Colonic mucosa (tissue), 4 donors: ENCODE data around the gene TRPV6. TPM values are rescaled to one million over a fixed set of nuclear protein-coding genes. Genes with fewer than 3 reads are reported as not detected.

Source experiments
- DNase-seq: peaks from one replicate; pipeline ENCODE4 v3.0.0-alpha.2; 2020
- H3K27ac ChIP-seq: fragments of 200-600 bp; one replicate; pipeline ENCODE4 v1.8.0; 2021
- H3K27me3 ChIP-seq: fragments of 200-600 bp; one replicate; pipeline ENCODE4 v1.8.0; 2021
- H3K36me3 ChIP-seq: fragments of 200-600 bp; one replicate; pipeline ENCODE4 v1.8.0; 2021
- H3K4me1 ChIP-seq: fragments of 200-600 bp; one replicate; pipeline ENCODE4 v1.8.0; 2021; ENCODE audit warnings: mild to moderate bottlenecking
- H3K4me3 ChIP-seq: fragments of 200-600 bp; one replicate; pipeline ENCODE4 v1.8.0; 2021
- H3K9ac ChIP-seq, 2 donors: one replicate each; pipeline ENCODE4 v1.7.0; 2013; ENCODE audit warnings: control low read depth in 2 of 2, low read depth in 2 of 2, low read length in 2 of 2
- H3K9me3 ChIP-seq: fragments of 200-600 bp; one replicate; pipeline ENCODE4 v1.8.0; 2021
- CTCF ChIP-seq: fragments of 200-600 bp; IDR thresholded peaks from one replicate; pipeline ENCODE4 v1.8.0; 2022; ENCODE audit warnings: antibody characterized with exemption, mild to moderate bottlenecking
- intact Hi-C: fragments of 100-400 bp; cut with DNase I; formaldehyde crosslinking; loops from one replicate; pipeline ENCODE4 v1.14.1; 2022
- total RNA-seq, 2 donors: library from RNA; stranded (reverse); fragmentation: NEBNext Ultra II Directional in 1 of 2; extraction: Animal tissue kit (Norgen Biotek cat#: 25700) in 1 of 2; gene quantifications; one replicate each; pipeline ENCODE4 v1.2.1, GENCODE V29; 2021
- donor health status: healthy.
- donor health status: DM: no; HTN: no; CAD: no.
- donor health status: DM: no; HTN: no; CAD: no.

Gene TRPV6
- total RNA-seq, 2 donors from 2014 or later, result 0.05 to 0.61 TPM

GRCh38 chr7:142894985-142895593 lies 9.5 kb upstream of the TRPV6 start:
- no peak for TF ChIP-seq CTCF
- Histone ChIP-seq H3K4me3 (no peak overlapping the region), H3K27ac (no peak overlapping the region), H3K36me3 (no peaks in the 10 kb centered on the region), H3K4me1 (no peaks in the 10 kb centered on the region), H3K9ac (no peak overlapping the region), H3K9me3 (no peaks in the 10 kb centered on the region), H3K27me3 (no peaks in the 10 kb centered on the region)
- no peak for DNase-seq
- intact Hi-C loops, result no loop called here

- DNase-seq, result no peak
- no peaks in the 10 kb centered on the region for H3K9me3 ChIP-seq
These were observed 8.8 kb upstream of the TRPV6 start for GRCh38 chr7:142894112-142894984.

GRCh38 chr7:142892951-142893350 lies 7.4 kb upstream of the TRPV6 start:
- intact Hi-C loops, result no loop called here
- Histone ChIP-seq H3K9ac (no peak overlapping the region), H3K4me1 (no peaks in the 10 kb centered on the region), H3K4me3 (no peak overlapping the region), H3K36me3 (no peaks in the 10 kb centered on the region), H3K27ac (no peak overlapping the region), H3K9me3 (no peaks in the 10 kb centered on the region), H3K27me3 (no peaks in the 10 kb centered on the region)
- TF ChIP-seq CTCF, result no peak
- DNase-seq, result no peak

More at GRCh38 chr7:142894112-142894984, 8.8 kb upstream of the TRPV6 start:
- H3K27ac ChIP-seq, result no peak overlapping the region
- no peaks in the 10 kb centered on the region for H3K4me1 ChIP-seq
- no peak overlapping the region for H3K9ac ChIP-seq
- no peak for TF ChIP-seq CTCF
- H3K27me3 ChIP-seq, result no peaks in the 10 kb centered on the region
- intact Hi-C loops, result no loop called here
- no peak overlapping the region for H3K4me3 ChIP-seq
- no peaks in the 10 kb centered on the region for H3K36me3 ChIP-seq

DNA sequence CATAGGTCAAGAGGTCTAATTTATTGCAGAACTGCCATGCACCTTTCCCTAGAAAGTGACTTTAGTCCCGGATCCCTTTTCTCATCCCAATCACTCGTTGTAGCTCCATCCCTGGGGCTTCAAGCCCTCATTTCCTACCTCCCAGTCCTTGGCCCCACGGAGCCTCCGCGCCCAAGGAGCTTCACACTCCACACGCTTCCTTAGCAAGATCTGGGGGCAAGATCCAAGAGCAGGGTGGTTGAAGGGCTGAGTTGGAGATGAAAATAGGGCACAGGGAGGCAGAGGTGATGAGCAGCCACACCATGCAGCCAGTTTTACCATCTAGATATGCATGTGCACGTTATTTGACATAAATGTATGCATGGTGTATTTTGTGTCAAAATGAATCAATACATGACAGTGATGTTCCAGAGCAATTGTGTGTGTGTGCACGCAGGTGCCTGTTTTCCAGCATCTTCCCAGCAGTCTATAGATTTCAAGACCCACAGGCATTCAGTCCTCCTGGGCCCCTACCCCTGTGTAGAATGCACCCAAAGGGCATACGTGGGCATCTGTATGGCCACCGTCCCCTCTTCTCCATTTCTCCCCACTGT lies 6.0 kb upstream of the TRPV6 start:
- H3K27me3 ChIP-seq, result no peaks in the 10 kb centered on the region
- no peaks in the 10 kb centered on the region for H3K4me1 ChIP-seq
- intact Hi-C loops, result no loop called here
- H3K27ac ChIP-seq, result no peak overlapping the region
- DNase-seq, result no peak
- no peak for TF ChIP-seq CTCF
- no peaks in the 10 kb centered on the region for H3K9me3 ChIP-seq
- H3K4me3 ChIP-seq, result no peak overlapping the region
- H3K9ac ChIP-seq, result no peak overlapping the region
- no peaks in the 10 kb centered on the region for H3K36me3 ChIP-seq

DNA sequence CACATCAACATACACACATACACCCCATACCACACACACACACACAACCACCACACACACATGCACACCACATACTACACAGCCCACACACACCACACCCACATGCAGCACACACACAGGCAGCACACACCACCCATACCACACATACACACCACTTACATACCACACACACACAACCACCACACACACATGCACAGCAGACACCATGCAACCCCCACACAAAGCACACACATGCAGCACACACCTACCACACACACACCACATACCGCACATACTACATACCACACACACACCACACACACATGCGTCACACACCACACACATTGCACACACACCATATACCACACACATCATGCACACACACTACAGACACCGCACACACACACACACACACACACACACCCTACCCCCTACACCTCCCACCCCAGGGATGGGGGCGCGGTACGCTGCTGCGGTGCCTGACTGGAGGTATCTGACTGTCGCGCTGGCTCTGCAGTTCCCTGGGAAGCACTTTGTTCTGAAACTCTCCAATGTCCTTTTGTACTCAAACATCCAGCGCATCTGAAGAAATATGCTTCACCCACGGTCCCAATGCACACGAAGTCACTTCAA lies 5.4 kb upstream of the TRPV6 start:
- TF ChIP-seq CTCF, result no peak
- DNase-seq, result no peak
- no peak overlapping the region for H3K27ac ChIP-seq
- H3K27me3 ChIP-seq, result no peaks in the 10 kb centered on the region
- no peaks in the 10 kb centered on the region for H3K36me3 ChIP-seq
- intact Hi-C loops, result no loop called here
- no peak overlapping the region for H3K9ac ChIP-seq
- no peaks in the 10 kb centered on the region for H3K4me1 ChIP-seq
- no peaks in the 10 kb centered on the region for H3K9me3 ChIP-seq
- H3K4me3 ChIP-seq, result no peak overlapping the region
